Adrenal gland (tissue), 12 donors: ENCODE results near the gene TBC1D32. TPM values are rescaled to one million over a fixed set of nuclear protein-coding genes. Genes with fewer than 3 reads are reported as not detected.

ENCODE experiments used
- DNase-seq, 7 donors: peaks; one replicate each; pipeline ENCODE4 v3.0.0-alpha.2; 2019 to 2020
- H3K27ac ChIP-seq, 5 donors: fragments of 200-600 bp; sonication (generic) in 4 of 5; 1 replicate in 3 of 5; 2 replicates in 2 of 5; pipeline versions ENCODE4 v1.5.1 to v1.8.0; 2016 to 2020; ENCODE audit warnings: mild to moderate bottlenecking in 1 of 5
- H3K27me3 ChIP-seq: fragments of 200-600 bp; 2 replicates; pipeline ENCODE4 v1.8.0; 2021
- H3K36me3 ChIP-seq, 2 donors: fragments of 200-600 bp; replicated peaks in 1 of 2; 1 replicate in 1 of 2; 2 replicates in 1 of 2; pipeline versions ENCODE4 v1.5.1 to v1.8.0; 2018 to 2022
- H3K4me1 ChIP-seq, 2 donors: fragments of 200-600 bp; replicated peaks in 1 of 2; 1 replicate in 1 of 2; 2 replicates in 1 of 2; pipeline versions ENCODE4 v1.5.1 to v1.8.0; 2018 to 2021
- H3K4me3 ChIP-seq, 4 donors: fragments of 200-600 bp; sonication (generic) in 3 of 4; one replicate each; pipeline ENCODE4 v1.5.1; 2016 to 2018
- H3K9me3 ChIP-seq, 3 donors: fragments of 200-600 bp; sonication (generic) in 1 of 3; replicated peaks in 1 of 3; 1 replicate in 2 of 3; 2 replicates in 1 of 3; pipeline versions ENCODE4 v1.5.1 to v1.8.0; 2016 to 2021
- POLR2A ChIP-seq, 2 donors: fragments of 450-650 bp; IDR thresholded peaks; one replicate each; pipeline ENCODE4 v1.6.1; 2017; ENCODE audit warnings: antibody characterized with exemption in 2 of 2, mild to moderate bottlenecking in 2 of 2, moderate library complexity in 1 of 2
- WGBS, 4 donors: extraction: QIAGEN DNeasy Blood & Tissue Kit in 2 of 4; methylation state at CpG; one replicate each; pipeline versions ENCODE4 v1.1.5 to v1.1.7; 2013 to 2017; 5-methylcytosine and 5-hydroxymethylcytosine counted together
- intact Hi-C, 2 donors: fragments of 100-400 bp; cut with DNase I; formaldehyde crosslinking; loops; one replicate each; pipeline versions ENCODE4 v1.14.1 to v1.15.0; 2022 to 2023
- polyA plus RNA-seq, 3 donors: library from polyadenylated mRNA; stranded (reverse); fragments of 200-250 nt in 2 of 3; fragments of 350-450 nt in 1 of 3; fragmentation: Illumina TruSeq in 1 of 3; extraction: RNeasy Lipid Tissue Mini Kit (QIAGEN cat#74804) in 1 of 3; gene quantifications; one replicate each; pipeline ENCODE4 v1.2.3, GENCODE V29; 2013 to 2014
- total RNA-seq, 9 donors: library from RNA; depleted of rRNA in 4 of 9; stranded (reverse); fragments of >200 nt in 4 of 9; fragments of 120-200 nt in 1 of 9; fragmentation: NEBNext Ultra II Directional in 1 of 9; extraction: Animal tissue kit (Norgen Biotek cat#: 25700) in 1 of 9; gene quantifications; one replicate each; pipeline versions ENCODE4 v1.1.0 to v1.2.4, GENCODE V29; 2013 to 2023
- TF ChIP-seq, protein P1 (sequence below), 6 experiments: fragments of 450-650 bp in 4 of 6; fragments of 200-600 bp in 2 of 6; sonication (generic) in 1 of 6; IDR thresholded peaks; 1 replicate in 5 of 6; 2 replicates in 1 of 6; pipeline versions ENCODE4 v1.5.1 to v1.8.0; 2016 to 2021; ENCODE audit warnings: antibody characterized with exemption in 6 of 6, mild to moderate bottlenecking in 2 of 6, moderate library complexity in 1 of 6
- donor health status: healthy with polysubstance abuse.
- donor health status: Bipolar disorder and iron deficiency.
- donor health status: DM: yes; HTN: yes; CAD: no.
- donor health status: DM: no; HTN: no; CAD: no.
- donor health status: DM: no; HTN: no; CAD: no.
- donor health status: DM: yes; HTN: yes; CAD: no.

The TBC1D32 gene
- total and polyA plus RNA-seq, 12 donors, result 1.9 to 41.5 (median 9.0) TPM

DNA sequence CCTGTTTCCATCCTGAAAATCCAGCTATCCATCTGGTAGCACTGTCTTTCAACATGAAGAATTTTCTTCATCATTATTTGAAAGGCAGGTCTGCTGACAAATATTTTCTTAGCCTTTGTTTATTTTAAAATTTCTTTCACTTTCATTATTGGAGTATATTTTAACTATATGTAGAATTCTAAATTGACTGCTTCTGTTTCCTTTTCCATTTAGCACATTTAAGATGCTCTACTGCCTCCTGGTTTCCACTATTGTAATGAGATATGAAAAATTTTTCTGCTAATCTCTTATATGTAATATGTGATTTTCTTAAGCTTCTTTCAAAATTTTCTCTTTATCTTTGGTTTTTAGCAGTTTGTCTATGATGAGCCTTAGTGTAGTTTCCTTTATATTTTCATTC lies 97.3 kb downstream of the TBC1D32 start:
- no peaks in the 10 kb centered on the region for H3K9me3 ChIP-seq
- H3K27me3 ChIP-seq, result no peaks in the 10 kb centered on the region
- no peak overlapping the region for H3K27ac ChIP-seq
- intact Hi-C loops, result no loop called here
- H3K4me3 ChIP-seq, result no peak overlapping the region
- H3K4me1 ChIP-seq, result no peaks in the 10 kb centered on the region
- TF ChIP-seq, protein P1, sequence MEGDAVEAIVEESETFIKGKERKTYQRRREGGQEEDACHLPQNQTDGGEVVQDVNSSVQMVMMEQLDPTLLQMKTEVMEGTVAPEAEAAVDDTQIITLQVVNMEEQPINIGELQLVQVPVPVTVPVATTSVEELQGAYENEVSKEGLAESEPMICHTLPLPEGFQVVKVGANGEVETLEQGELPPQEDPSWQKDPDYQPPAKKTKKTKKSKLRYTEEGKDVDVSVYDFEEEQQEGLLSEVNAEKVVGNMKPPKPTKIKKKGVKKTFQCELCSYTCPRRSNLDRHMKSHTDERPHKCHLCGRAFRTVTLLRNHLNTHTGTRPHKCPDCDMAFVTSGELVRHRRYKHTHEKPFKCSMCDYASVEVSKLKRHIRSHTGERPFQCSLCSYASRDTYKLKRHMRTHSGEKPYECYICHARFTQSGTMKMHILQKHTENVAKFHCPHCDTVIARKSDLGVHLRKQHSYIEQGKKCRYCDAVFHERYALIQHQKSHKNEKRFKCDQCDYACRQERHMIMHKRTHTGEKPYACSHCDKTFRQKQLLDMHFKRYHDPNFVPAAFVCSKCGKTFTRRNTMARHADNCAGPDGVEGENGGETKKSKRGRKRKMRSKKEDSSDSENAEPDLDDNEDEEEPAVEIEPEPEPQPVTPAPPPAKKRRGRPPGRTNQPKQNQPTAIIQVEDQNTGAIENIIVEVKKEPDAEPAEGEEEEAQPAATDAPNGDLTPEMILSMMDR (IDR thresholded peaks at IDR 0.05), result no peak
- no peak for TF ChIP-seq POLR2A (IDR thresholded peaks at IDR 0.05)
- H3K36me3 ChIP-seq, result no peaks in the 10 kb centered on the region
- no peak for DNase-seq

GRCh38 chr6:121235386-121235785 lies 98.9 kb downstream of the TBC1D32 start:
- intact Hi-C loops, result no loop called here

DNA sequence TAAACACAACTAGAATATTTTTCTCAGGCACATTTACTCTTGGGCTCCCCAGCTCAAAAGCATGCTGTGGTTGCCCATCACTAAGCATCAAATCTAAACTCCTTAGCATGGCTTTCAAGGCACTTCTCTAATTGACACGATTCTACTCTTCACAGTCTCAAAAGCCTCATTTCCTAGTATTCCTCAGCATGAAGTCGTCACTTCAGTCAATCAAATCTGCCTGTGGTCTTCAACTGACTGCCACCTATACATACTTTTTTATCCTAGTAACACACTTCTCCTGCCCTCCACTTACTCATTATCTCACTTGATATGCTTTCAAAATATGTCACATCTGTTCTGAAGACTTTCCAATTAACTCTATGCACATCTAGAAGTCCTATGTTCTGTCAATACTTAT lies 110.3 kb downstream of the TBC1D32 start:
- DNase-seq, result no peak
- Histone ChIP-seq H3K27me3 (no peaks in the 10 kb centered on the region), H3K4me1 (no peaks in the 10 kb centered on the region), H3K9me3 (no peaks in the 10 kb centered on the region), H3K4me3 (no peak overlapping the region), H3K36me3 (no peaks in the 10 kb centered on the region), H3K27ac (no peak overlapping the region)
- intact Hi-C loops, result no loop called here
- WGBS, 4 donors, result 88 to 92% (median 90%) methylated on average over 2 of the region's 2 CpGs
- TF ChIP-seq, protein P1 (IDR thresholded peaks at IDR 0.05), result no peak
- TF ChIP-seq POLR2A (IDR thresholded peaks at IDR 0.05), result no peak

More at GRCh38 chr6:121235386-121235785, 98.9 kb downstream of the TBC1D32 start:
- H3K27me3 ChIP-seq, result no peaks in the 10 kb centered on the region
- no peak for DNase-seq
- no peaks in the 10 kb centered on the region for H3K9me3 ChIP-seq
- 95 to 100% (median 98%) methylated on average over 1 to 3 of the region's 3 CpGs for WGBS, 4 donors
- no peaks in the 10 kb centered on the region for H3K4me1 ChIP-seq
- no peaks in the 10 kb centered on the region for H3K36me3 ChIP-seq
- TF ChIP-seq, protein P1 (IDR thresholded peaks at IDR 0.05), result no peak
- no peak for TF ChIP-seq POLR2A (IDR thresholded peaks at IDR 0.05)
- no peak overlapping the region for H3K4me3 ChIP-seq
- no peak overlapping the region for H3K27ac ChIP-seq

DNA sequence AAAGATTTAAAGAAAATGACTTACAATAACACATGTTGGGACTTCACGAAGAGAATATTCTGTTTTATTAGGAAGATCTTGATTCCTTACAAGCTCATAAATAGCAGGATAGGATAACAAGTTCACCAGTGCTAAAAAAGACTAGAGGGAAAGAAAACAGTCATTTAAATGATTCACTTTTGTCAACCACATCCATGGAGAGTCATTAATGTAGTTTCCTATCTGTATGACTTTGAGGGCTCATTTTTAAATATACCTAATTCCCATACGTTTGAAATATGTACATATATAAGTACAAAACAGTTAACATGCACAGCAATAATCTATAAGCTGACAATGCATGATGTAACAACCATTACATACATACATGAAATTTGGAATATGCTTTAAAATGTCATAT lies 111.1 kb downstream of the TBC1D32 start:
- intact Hi-C loops, result no loop called here
- Histone ChIP-seq H3K4me1 (no peaks in the 10 kb centered on the region), H3K27ac (no peak overlapping the region), H3K9me3 (no peaks in the 10 kb centered on the region), H3K27me3 (no peaks in the 10 kb centered on the region), H3K36me3 (no peaks in the 10 kb centered on the region), H3K4me3 (no peak overlapping the region)
- 76 to 86% (median 79%) methylated on average over 2 of the region's 2 CpGs for WGBS, 4 donors
- DNase-seq, result no peak
- no peak for TF ChIP-seq POLR2A (IDR thresholded peaks at IDR 0.05)
- TF ChIP-seq, protein P1 (IDR thresholded peaks at IDR 0.05), result no peak
